ENCODE results near the gene COL4A4. TPM values are rescaled to one million over a fixed set of nuclear protein-coding genes. Genes with fewer than 3 reads are reported as not detected.

The COL4A4 gene
- total RNA-seq, 4 donors from 2014 or later, result 3.6 to 9.6 (median 6.1) TPM

GRCh38 chr2:227035711-227036367, 128.2 kb downstream of the COL4A4 start:
- DNase-seq (ENCODE audit: extremely low spot score), result no peak
- WGBS, result 48% methylated on average over 7 of the region's 7 CpGs
- Histone ChIP-seq H3K4me3 (no peak overlapping the region), H3K4me1 (peaks cover 0 to 8% (median 2%) of the 10 kb centered on the region in 4 donors), H3K36me3 (no peaks in the 10 kb centered on the region), H3K27ac (replicated peaks in 1 of 4) (no peak overlapping the region), H3K9me3 (no peaks in the 10 kb centered on the region), H3K27me3 (no peaks in the 10 kb centered on the region)
- TF ChIP-seq EP300 (IDR thresholded peaks at IDR 0.05) (no peak), POLR2AphosphoS5 (IDR thresholded peaks at IDR 0.05) (no peak), POLR2A (IDR thresholded peaks at IDR 0.05; ENCODE audit: low read depth) (no peak)
- TF ChIP-seq, protein P1, sequence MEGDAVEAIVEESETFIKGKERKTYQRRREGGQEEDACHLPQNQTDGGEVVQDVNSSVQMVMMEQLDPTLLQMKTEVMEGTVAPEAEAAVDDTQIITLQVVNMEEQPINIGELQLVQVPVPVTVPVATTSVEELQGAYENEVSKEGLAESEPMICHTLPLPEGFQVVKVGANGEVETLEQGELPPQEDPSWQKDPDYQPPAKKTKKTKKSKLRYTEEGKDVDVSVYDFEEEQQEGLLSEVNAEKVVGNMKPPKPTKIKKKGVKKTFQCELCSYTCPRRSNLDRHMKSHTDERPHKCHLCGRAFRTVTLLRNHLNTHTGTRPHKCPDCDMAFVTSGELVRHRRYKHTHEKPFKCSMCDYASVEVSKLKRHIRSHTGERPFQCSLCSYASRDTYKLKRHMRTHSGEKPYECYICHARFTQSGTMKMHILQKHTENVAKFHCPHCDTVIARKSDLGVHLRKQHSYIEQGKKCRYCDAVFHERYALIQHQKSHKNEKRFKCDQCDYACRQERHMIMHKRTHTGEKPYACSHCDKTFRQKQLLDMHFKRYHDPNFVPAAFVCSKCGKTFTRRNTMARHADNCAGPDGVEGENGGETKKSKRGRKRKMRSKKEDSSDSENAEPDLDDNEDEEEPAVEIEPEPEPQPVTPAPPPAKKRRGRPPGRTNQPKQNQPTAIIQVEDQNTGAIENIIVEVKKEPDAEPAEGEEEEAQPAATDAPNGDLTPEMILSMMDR (IDR thresholded peaks at IDR 0.05), result no peak
- intact Hi-C loops (cut with DNase I), result no loop called here

GRCh38 chr2:227033471-227034148, 130.4 kb downstream of the COL4A4 start:
- no peak for TF ChIP-seq EP300 (IDR thresholded peaks at IDR 0.05)
- no peak for TF ChIP-seq POLR2AphosphoS5 (IDR thresholded peaks at IDR 0.05)
- TF ChIP-seq, protein P1 (IDR thresholded peaks at IDR 0.05), result peak in 2 of 3 experiments; percentile 11 to 33
- DNase-seq (ENCODE audit: extremely low spot score), result no peak
- 67% methylated on average over 10 of the region's 16 CpGs for WGBS

GRCh38 chr2:227031379-227031778, 132.6 kb downstream of the COL4A4 start:
- intact Hi-C loops (cut with DNase I), result no loop called here
- Histone ChIP-seq H3K4me1 (peaks cover 0 to 8% (median 2%) of the 10 kb centered on the region in 4 donors), H3K36me3 (no peaks in the 10 kb centered on the region), H3K27ac (replicated peaks in 1 of 4) (no peak overlapping the region), H3K27me3 (no peaks in the 10 kb centered on the region), H3K4me3 (no peak overlapping the region), H3K9me3 (no peaks in the 10 kb centered on the region)
- TF ChIP-seq POLR2A (IDR thresholded peaks at IDR 0.05; ENCODE audit: low read depth) (no peak), POLR2AphosphoS5 (IDR thresholded peaks at IDR 0.05) (no peak), EP300 (IDR thresholded peaks at IDR 0.05) (no peak)
- TF ChIP-seq, protein P1 (IDR thresholded peaks at IDR 0.05), result no peak
- DNase-seq (ENCODE audit: extremely low spot score), result no peak
- 76% methylated on average over 3 of the region's 3 CpGs for WGBS

More at GRCh38 chr2:227033471-227034148, 130.4 kb downstream of the COL4A4 start:
- no peak overlapping the region for H3K27ac ChIP-seq (replicated peaks in 1 of 4)
- H3K9me3 ChIP-seq, result no peaks in the 10 kb centered on the region
- H3K4me3 ChIP-seq, result no peak overlapping the region
- H3K4me1 ChIP-seq, result peaks cover 0 to 8% (median 2%) of the 10 kb centered on the region in 4 donors
- no peaks in the 10 kb centered on the region for H3K27me3 ChIP-seq
- intact Hi-C loops (cut with DNase I), result no loop called here
- no peaks in the 10 kb centered on the region for H3K36me3 ChIP-seq

DNA sequence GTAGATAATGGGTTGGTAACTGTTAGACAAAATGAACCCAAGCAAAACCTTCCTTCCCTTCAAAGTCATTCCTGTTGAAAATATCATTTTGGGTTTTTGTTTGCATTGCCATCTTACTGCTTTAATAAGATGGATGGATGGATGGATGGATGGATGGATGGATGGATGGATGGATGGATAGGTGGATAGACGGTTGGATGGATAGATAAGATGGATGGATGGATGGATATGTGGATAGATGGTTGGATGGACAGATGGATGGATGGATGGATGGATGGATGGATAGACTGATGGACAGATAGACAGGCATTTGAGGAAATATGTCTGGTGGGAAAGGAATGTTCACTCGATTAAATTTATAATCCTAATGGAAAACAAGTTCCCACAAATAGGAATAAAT, 133.2 kb downstream of the COL4A4 start:
- Histone ChIP-seq H3K36me3 (no peaks in the 10 kb centered on the region), H3K4me1 (peaks cover 0 to 8% (median 2%) of the 10 kb centered on the region in 4 donors), H3K27me3 (no peaks in the 10 kb centered on the region), H3K9me3 (no peaks in the 10 kb centered on the region), H3K27ac (replicated peaks in 1 of 4) (no peak overlapping the region), H3K4me3 (no peak overlapping the region)
- TF ChIP-seq POLR2A (IDR thresholded peaks at IDR 0.05; ENCODE audit: low read depth) (no peak), EP300 (IDR thresholded peaks at IDR 0.05) (no peak), POLR2AphosphoS5 (IDR thresholded peaks at IDR 0.05) (no peak)
- TF ChIP-seq, protein P1 (IDR thresholded peaks at IDR 0.05), result no peak
- DNase-seq (ENCODE audit: extremely low spot score), result no peak
- intact Hi-C loops (cut with DNase I), result no loop called here
- WGBS, result 86% methylated on average over 2 of the region's 2 CpGs

All from esophagus muscularis mucosa (tissue), 4 donors.